ENCODE measurements around the gene SOX6.

Gene SOX6

GRCh38 chr11:15977116-15977515 is 379.2 kb downstream of the SOX6 start:
- no peaks in the 10 kb centered on the region for H3K36me3 ChIP-seq
- no peak overlapping the region for H3K27ac ChIP-seq
- H3K4me3 ChIP-seq (ENCODE audit: low read depth in 1 of 2, low read length in 1 of 2) = no peak overlapping the region
- H3K4me1 ChIP-seq (ENCODE audit: control insufficient read depth in 1 of 2, insufficient read depth in 1 of 2, low read depth in 1 of 2, low read length in 1 of 2) = no peaks in the 10 kb centered on the region
- H3K27me3 ChIP-seq = no peaks in the 10 kb centered on the region
- H3K9me3 ChIP-seq = no peaks in the 10 kb centered on the region
- TF ChIP-seq CTCF (IDR thresholded peaks at IDR 0.05) = no peak

DNA sequence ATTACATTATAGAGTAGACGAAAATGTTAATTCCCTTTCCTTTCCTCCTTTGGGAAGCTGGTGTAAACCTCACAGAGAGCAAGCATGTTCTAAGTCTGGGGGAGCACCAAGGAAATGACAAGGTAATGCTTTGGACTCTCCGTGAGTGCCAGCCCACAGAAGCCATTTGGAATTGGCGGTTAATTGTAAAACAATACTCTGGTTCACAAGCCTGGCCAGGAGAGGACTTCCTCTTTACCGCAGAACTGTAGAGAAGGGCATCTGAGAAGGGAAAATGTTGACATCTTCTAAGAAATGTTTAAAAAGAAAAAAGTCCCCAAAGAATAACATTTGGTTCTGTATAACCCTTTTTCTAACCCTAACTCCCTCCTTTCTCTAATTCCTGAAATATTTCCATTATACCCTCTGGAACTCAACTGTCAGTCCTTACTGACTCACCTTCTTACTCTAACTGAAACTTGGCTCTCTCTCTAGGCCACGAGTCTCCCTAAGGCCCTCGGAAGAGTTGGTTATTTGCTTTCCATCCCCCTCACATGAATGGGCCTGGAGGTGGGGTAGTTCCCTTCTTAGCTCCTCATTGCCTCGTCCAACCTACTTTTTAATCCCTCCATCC is 379.8 kb downstream of the SOX6 start:
- Histone ChIP-seq H3K4me3 (ENCODE audit: low read depth in 1 of 2, low read length in 1 of 2) (no peak overlapping the region), H3K27ac (peak overlapping the region; percentile 3), H3K36me3 (no peaks in the 10 kb centered on the region), H3K4me1 (ENCODE audit: control insufficient read depth in 1 of 2, insufficient read depth in 1 of 2, low read depth in 1 of 2, low read length in 1 of 2) (no peaks in the 10 kb centered on the region), H3K27me3 (no peaks in the 10 kb centered on the region), H3K9me3 (no peaks in the 10 kb centered on the region)
- TF ChIP-seq CTCF (IDR thresholded peaks at IDR 0.05) = no peak

DNA sequence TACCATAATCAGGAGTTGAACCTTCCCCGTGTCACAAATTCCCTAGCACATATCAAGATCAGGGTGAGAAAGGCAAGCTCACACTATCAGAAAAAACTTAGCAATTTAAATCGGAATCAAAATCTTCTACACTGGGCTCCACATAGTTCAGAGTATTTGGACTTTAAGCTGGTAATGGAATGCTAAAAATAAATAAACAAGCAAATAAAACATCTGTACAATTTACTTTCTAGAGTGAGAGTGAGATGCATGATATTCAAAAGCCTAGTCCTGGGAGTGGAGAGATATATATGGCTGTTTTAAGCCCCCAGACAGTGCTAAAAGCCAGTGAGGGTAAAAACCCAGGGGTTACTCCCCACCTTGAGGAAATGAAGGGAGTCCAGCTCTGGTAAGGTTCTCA is 380.6 kb downstream of the SOX6 start:
- Histone ChIP-seq H3K4me3 (ENCODE audit: low read depth in 1 of 2, low read length in 1 of 2) (no peak overlapping the region), H3K9me3 (no peaks in the 10 kb centered on the region), H3K36me3 (no peaks in the 10 kb centered on the region), H3K27ac (no peak overlapping the region), H3K4me1 (ENCODE audit: control insufficient read depth in 1 of 2, insufficient read depth in 1 of 2, low read depth in 1 of 2, low read length in 1 of 2) (no peaks in the 10 kb centered on the region), H3K27me3 (no peaks in the 10 kb centered on the region)
- no peak for TF ChIP-seq CTCF (IDR thresholded peaks at IDR 0.05)

GRCh38 chr11:15972838-15973237 is 383.5 kb downstream of the SOX6 start:
- Histone ChIP-seq H3K4me1 (ENCODE audit: control insufficient read depth in 1 of 2, insufficient read depth in 1 of 2, low read depth in 1 of 2, low read length in 1 of 2) (peaks cover 22% of the 10 kb centered on the region in 2 experiments), H3K36me3 (no peaks in the 10 kb centered on the region), H3K27ac (no peak overlapping the region), H3K4me3 (ENCODE audit: low read depth in 1 of 2, low read length in 1 of 2) (no peak overlapping the region), H3K9me3 (no peaks in the 10 kb centered on the region), H3K27me3 (no peaks in the 10 kb centered on the region)
- no peak for TF ChIP-seq CTCF (IDR thresholded peaks at IDR 0.05)

DNA sequence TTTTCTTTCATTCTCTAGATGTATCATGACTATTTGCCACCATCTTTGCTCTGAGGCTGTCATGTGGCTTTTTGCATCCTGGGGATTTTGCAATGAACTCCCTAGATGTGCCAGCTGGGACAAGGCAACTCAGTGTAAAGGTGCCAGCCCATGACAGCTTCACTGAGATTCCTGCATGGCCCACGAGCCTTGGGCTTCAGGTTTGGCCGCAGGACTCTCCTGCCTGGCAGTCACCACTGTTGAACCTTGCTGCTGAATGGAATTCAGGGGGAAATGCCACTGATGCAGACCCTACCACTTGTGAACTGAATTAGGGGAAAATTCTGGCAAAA is 385.2 kb downstream of the SOX6 start:
- TF ChIP-seq CTCF (IDR thresholded peaks at IDR 0.05) = no peak
- no peak overlapping the region for H3K27ac ChIP-seq

More for the DNA sequence above, 385.2 kb downstream of the SOX6 start:
- Histone ChIP-seq H3K36me3 (no peaks in the 10 kb centered on the region), H3K9me3 (no peaks in the 10 kb centered on the region), H3K27me3 (no peaks in the 10 kb centered on the region), H3K4me1 (ENCODE audit: control insufficient read depth in 1 of 2, insufficient read depth in 1 of 2, low read depth in 1 of 2, low read length in 1 of 2) (peaks cover 32 to 33% of the 10 kb centered on the region in 2 experiments), H3K4me3 (ENCODE audit: low read depth in 1 of 2, low read length in 1 of 2) (no peak overlapping the region)
